ENCODE data around the gene FOXP1.

- no peak for TF ChIP-seq CTCF (CRISPR knock-in tag; IDR thresholded peaks at IDR 0.05)
- no peak for TF ChIP-seq PAXIP1 (CRISPR knock-in tag; conservative IDR thresholded peaks at IDR 0.05)
- TF ChIP-seq YY1 (IDR thresholded peaks at IDR 0.05; ENCODE audit: insufficient read depth, insufficient replicate concordance, low read depth, low read length): no peak
- no peak for TF ChIP-seq STAT5B (CRISPR knock-in tag; IDR thresholded peaks at IDR 0.05)
- no peak for TF ChIP-seq ZNF20 (CRISPR knock-in tag; IDR thresholded peaks at IDR 0.05)
- no peak for TF ChIP-seq MAFF (IDR thresholded peaks at IDR 0.05; ENCODE audit: low read depth, low read length)
These were observed 427.4 kb downstream of the FOXP1 start for GRCh38 chr3:71156062-71156665.
